ENCODE measurements around the gene ABI3. TPM values are rescaled to one million over a fixed set of nuclear protein-coding genes. Genes with fewer than 3 reads are reported as not detected.

The ABI3 gene
- total RNA-seq, 1 donor from 2014 or later: 0.77 TPM

GRCh38 chr17:49225554-49226236 lies 15.2 kb downstream of the ABI3 start:
- Histone ChIP-seq H3K36me3 (ENCODE audit: insufficient read depth, low read length) (no peaks in the 10 kb centered on the region), H2AFZ (ENCODE audit: low read depth, low read length) (no peak overlapping the region), H3K9ac (ENCODE audit: low read length) (no peak overlapping the region), H3K4me2 (ENCODE audit: low read length) (no peak overlapping the region), H3K4me1 (ENCODE audit: insufficient read depth, low read length) (peaks cover 6% of the 10 kb centered on the region), H3K27me3 (ENCODE audit: insufficient read depth, low read length) (peaks cover 48% of the 10 kb centered on the region), H3K4me3 (ENCODE audit: insufficient read depth, low read depth, low read length) (no peak overlapping the region), H4K20me1 (ENCODE audit: insufficient read depth, low read length) (peaks cover 12% of the 10 kb centered on the region), H3K9me3 (ENCODE audit: insufficient read depth, low read depth, low read length) (no peaks in the 10 kb centered on the region), H3K27ac (ENCODE audit: low read depth, low read length) (no peak overlapping the region), H3K79me2 (ENCODE audit: insufficient read depth, low read length) (no peaks in the 10 kb centered on the region)
- no peak for DNase-seq (ENCODE audit: low read depth)
- H3K27me3 Mint-ChIP-seq (ENCODE audit: low read depth, unreplicated experiment): peaks cover 64% of the 10 kb centered on the region
- FAIRE-seq: no peak
- peaks cover 10% of the 10 kb centered on the region for H3K4me1 Mint-ChIP-seq (ENCODE audit: low read depth, unreplicated experiment)
- no peak overlapping the region for H3K4me3 Mint-ChIP-seq (ENCODE audit: unreplicated experiment)
- H3K9me3 Mint-ChIP-seq (ENCODE audit: unreplicated experiment): no peaks in the 10 kb centered on the region
- H3K36me3 Mint-ChIP-seq (ENCODE audit: low read depth, unreplicated experiment): peaks cover 5% of the 10 kb centered on the region
- H3K27ac Mint-ChIP-seq (ENCODE audit: unreplicated experiment): no peak overlapping the region
- no peak for TF ChIP-seq CTCF (IDR thresholded peaks at IDR 0.05; ENCODE audit: insufficient read depth, low read depth, low read length)
- TF ChIP-seq EZH2 (IDR thresholded peaks at IDR 0.05; ENCODE audit: insufficient read depth, low read length): no peak

GRCh38 chr17:49226771-49227435 lies 16.4 kb downstream of the ABI3 start:
- Mint-ChIP-seq H3K4me1 (ENCODE audit: low read depth, unreplicated experiment) (peaks cover 10% of the 10 kb centered on the region), H3K27me3 (ENCODE audit: low read depth, unreplicated experiment) (peaks cover 68% of the 10 kb centered on the region), H3K27ac (ENCODE audit: unreplicated experiment) (no peak overlapping the region), H3K36me3 (ENCODE audit: low read depth, unreplicated experiment) (peaks cover 5% of the 10 kb centered on the region), H3K9me3 (ENCODE audit: unreplicated experiment) (no peaks in the 10 kb centered on the region), H3K4me3 (ENCODE audit: unreplicated experiment) (no peak overlapping the region)
- no peak for FAIRE-seq
- H3K79me2 ChIP-seq (ENCODE audit: insufficient read depth, low read length): no peaks in the 10 kb centered on the region
- peaks cover 9% of the 10 kb centered on the region for H3K4me1 ChIP-seq (ENCODE audit: insufficient read depth, low read length)
- no peak overlapping the region for H3K27ac ChIP-seq (ENCODE audit: low read depth, low read length)
- no peaks in the 10 kb centered on the region for H3K36me3 ChIP-seq (ENCODE audit: insufficient read depth, low read length)
- H3K4me2 ChIP-seq (ENCODE audit: low read length): no peak overlapping the region
- H4K20me1 ChIP-seq (ENCODE audit: insufficient read depth, low read length): peaks cover 12% of the 10 kb centered on the region
- no peaks in the 10 kb centered on the region for H3K9me3 ChIP-seq (ENCODE audit: insufficient read depth, low read depth, low read length)
- TF ChIP-seq EZH2 (IDR thresholded peaks at IDR 0.05; ENCODE audit: insufficient read depth, low read length) (no peak), CTCF (IDR thresholded peaks at IDR 0.05; ENCODE audit: insufficient read depth, low read depth, low read length) (no peak)
- H3K9ac ChIP-seq (ENCODE audit: low read length): no peak overlapping the region
- peaks cover 45% of the 10 kb centered on the region for H3K27me3 ChIP-seq (ENCODE audit: insufficient read depth, low read length)
- no peak overlapping the region for H3K4me3 ChIP-seq (ENCODE audit: insufficient read depth, low read depth, low read length)
- no peak overlapping the region for H2AFZ ChIP-seq (ENCODE audit: low read depth, low read length)
- no peak for DNase-seq (ENCODE audit: low read depth)
